Activated CD4-positive, alpha-beta T cell treated with anti-CD3 and anti-CD28 coated beads, Interleukin-2, amount 50 U/mL, for 1 hour (primary cell): Measurements from ENCODE around the gene XNDC1N.
A peak's percentile ranks its signal among the peaks of the same experiment; 100 is the strongest.
"Not testable (repeated sequence)": the region's sequence is repeated elsewhere in the genome, so short reads cannot be mapped to it uniquely, and the experiment has no call there.

Source experiments
- DNase-seq: peaks from one replicate; pipeline ENCODE4 v3.0.0-alpha.2; 2020

XNDC1N gene

GRCh38 chr11:71931245-71931602 lies 2.8 kb upstream of the XNDC1N start:
- no peak for DNase-seq

- DNase-seq, result no peak
Measured at GRCh38 chr11:71930556-71931244, 2.3 kb upstream of the XNDC1N start.

- no peak for DNase-seq
Measured at GRCh38 chr11:71929491-71929890, 1.1 kb upstream of the XNDC1N start.

- DNase-seq, result peak; percentile 98
Measured at GRCh38 chr11:71928737-71929443, 496 bp upstream of the XNDC1N start, which contains the start of gene RNF121. Gene RNF121 (plus strand): TSS chr11:71929046. CDS start chr11:71929062, 16 bp downstream.

GRCh38 chr11:71917646-71918140 lies 10.7 kb downstream of the XNDC1N start:
- no peak for DNase-seq

- DNase-seq, result no peak
Measured at GRCh38 chr11:71914617-71915189, 13.7 kb downstream of the XNDC1N start.

- DNase-seq, result no peak
Measured at GRCh38 chr11:71913756-71914526, 14.5 kb downstream of the XNDC1N start.

- DNase-seq, result not testable (repeated sequence)
Measured at GRCh38 chr11:71911986-71912340, 16.4 kb downstream of the XNDC1N start.

- DNase-seq, result peak; percentile 5
Measured at GRCh38 chr11:71911321-71911985, 16.9 kb downstream of the XNDC1N start.

GRCh38 chr11:71910775-71911174 lies 17.6 kb downstream of the XNDC1N start:
- not testable (repeated sequence) for DNase-seq

- DNase-seq, result no peak
Measured at GRCh38 chr11:71908218-71908617, 20.2 kb downstream of the XNDC1N start.

GRCh38 chr11:71901137-71901536 lies 27.3 kb downstream of the XNDC1N start:
- not testable (repeated sequence) for DNase-seq

GRCh38 chr11:71895961-71896360 lies 32.4 kb downstream of the XNDC1N start:
- DNase-seq, result no peak

GRCh38 chr11:71889181-71889872 lies 39.1 kb downstream of the XNDC1N start:
- DNase-seq, result not testable (repeated sequence)

- DNase-seq, result not testable (repeated sequence)
Measured at GRCh38 chr11:71888335-71889010, 39.9 kb downstream of the XNDC1N start.

GRCh38 chr11:71885806-71886205 lies 42.6 kb downstream of the XNDC1N start:
- DNase-seq, result not testable (repeated sequence)
